HG03175 (cell line): ENCODE data around the gene SLC5A10.
"Not testable (repeated sequence)": the region's sequence is repeated elsewhere in the genome, so short reads cannot be mapped to it uniquely, and the experiment has no call there.

Experiments used
- ATAC-seq: cut with Tn5 transposase; IDR thresholded peaks from one replicate; pipeline ENCODE4 v1.9.1; 2021; ENCODE audit warnings: mild to moderate bottlenecking, moderate library complexity; ENCODE audit not compliant: unreplicated experiment

The SLC5A10 gene

GRCh38 chr17:18946536-18946935, 5.4 kb upstream of the SLC5A10 start:
- no peak for ATAC-seq

DNA sequence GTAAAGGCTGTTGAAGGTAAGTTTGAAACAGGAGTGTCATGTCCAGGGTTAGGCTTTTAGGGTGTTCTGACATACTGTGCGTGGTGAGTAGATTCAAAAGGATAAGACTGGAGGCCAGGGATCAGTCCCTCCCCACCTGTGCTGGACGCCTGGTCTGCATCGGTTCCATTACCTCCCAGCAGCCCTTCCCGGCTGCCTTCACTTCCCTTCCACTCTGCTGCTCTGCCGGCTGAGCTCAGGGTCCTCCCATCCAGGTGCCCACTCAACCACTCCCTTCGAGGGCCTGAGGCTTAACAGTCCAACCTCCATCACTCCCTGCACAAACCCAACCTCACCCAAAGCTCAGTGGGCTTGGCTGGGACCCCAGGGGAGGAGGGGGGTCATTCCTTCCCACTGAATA, 4.1 kb upstream of the SLC5A10 start:
- ATAC-seq: no peak

- ATAC-seq: no peak
Observed at GRCh38 chr17:18948476-18949006, 3.4 kb upstream of the SLC5A10 start.

GRCh38 chr17:18949566-18949965, 2.4 kb upstream of the SLC5A10 start:
- no peak for ATAC-seq

DNA sequence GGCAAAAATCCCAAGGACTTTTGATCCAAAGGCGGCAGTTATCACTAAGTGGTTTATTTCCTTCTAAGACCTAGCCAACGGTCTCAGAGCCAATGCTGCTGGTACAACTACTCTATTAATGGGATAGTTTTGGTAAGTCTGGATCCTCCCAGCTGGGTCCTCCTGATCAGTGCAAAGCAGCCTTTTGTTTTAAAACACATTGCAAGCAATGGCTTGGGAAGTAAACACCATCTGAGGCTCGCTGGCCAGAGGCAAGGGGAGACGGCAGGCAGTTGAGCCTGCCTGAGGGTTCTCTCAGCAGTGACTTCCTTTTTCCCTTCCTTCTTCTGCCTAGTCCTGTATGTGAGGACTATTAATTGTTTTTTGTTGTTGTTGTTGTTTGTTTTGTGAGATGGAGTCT, 1.6 kb upstream of the SLC5A10 start:
- ATAC-seq: no peak

DNA sequence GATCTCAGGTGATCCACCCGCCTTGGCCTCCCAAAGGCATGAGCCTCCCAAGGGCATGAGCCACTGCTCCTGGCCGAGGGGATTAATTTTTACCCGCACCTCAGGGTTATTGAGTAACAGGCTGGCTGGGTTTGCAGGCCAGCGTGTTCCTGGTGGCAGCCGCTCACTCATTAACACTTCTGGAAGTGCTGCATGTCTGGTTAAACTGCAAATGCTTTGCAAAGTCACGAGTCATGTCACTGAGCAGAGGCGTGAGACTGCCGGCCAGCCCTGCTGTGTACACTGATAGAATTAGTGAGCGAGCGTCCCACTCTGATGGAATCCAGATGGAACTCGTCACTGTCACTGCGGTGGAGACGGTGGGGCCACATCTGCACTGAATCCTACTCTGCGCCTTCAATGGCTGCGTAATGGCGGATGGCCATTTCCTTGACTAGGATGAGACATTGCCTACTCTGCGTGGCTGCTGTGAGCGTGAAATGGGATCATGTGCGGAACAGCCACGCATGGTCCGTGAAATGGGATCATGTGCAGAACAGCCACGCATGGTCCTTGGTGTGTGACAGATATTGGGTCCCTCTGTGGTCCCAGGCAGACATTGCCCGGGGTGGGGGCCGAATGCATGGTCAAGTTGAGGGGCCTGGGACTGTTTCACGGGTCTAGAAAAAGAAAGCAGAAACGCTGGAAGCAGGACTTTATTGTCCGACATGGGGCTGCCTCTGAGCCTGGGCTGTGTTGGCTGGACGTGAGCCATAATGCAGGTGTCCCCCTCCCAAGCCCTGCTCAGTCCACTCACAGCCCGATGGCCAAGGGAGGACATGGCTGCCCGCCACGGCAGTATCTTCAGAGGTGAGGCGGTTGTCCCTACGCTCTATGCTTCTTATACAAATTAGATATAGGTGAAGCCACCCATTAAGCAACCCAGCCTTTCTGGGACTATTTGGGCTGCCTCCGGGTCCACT, 740 bp upstream of the SLC5A10 start:
- no peak for ATAC-seq

DNA sequence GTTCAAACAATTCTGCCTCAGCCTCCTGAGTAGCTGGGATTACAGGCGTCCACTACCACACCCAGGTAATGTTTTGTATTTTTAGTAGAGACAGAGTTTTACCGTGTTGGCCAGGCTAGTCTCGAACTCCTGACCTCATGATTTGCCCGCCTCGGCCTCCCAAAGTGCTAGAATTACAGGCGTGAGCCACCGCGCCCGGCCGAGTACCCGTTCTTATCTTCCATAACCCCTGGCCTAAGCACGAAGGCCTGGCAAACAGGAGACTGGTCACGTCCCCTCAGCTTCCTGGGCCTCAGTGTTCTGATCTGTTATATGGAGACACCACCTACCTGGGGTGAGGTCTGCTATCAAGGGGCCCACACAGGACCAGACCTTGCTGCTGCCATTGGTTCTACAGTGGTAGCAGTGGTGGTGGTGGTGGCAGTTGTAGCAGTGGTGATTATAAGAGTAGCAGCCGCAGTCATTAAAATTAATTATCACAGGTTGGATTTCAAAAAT, 1.3 kb downstream of the SLC5A10 start:
- no peak for ATAC-seq

GRCh38 chr17:18954321-18954720, 2.4 kb downstream of the SLC5A10 start:
- ATAC-seq: no peak

DNA sequence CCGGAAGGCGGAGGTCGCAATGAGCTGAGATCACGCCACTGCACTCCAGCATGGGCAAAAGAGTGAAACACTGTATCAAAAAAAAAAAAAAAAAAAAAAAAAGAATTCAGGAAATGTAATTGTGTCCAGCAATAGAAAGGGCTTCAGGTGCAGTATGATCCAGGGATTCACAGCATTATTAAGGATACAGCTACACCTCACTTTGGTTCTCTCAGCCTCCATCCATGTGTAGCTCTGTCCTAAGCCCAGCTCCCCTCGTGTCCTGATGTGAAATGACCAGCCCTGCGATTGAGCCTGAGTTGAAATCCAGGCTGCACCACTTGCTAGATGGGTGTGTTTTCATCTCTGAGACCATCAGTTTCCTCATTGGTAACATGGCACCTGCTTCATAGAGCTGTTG, 3.0 kb downstream of the SLC5A10 start:
- no peak for ATAC-seq

DNA sequence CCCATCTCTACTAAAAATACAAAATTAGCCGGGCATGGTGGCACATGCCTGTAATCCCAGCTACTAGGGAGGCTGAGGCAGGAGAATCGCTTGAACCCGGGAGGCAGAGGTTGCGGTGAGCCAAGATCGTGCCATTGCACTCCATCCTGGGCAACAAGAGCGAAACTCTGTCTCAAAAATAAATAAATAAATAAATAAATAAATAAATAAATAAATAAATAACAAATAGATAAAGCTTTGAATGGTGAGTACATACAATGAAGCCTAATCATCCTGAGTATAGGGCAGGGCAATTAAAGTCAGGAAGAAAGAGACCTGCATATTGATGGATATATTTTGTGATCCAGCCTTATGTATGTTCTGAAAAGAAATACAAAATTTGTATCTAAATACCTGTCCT, 4.1 kb downstream of the SLC5A10 start:
- not testable (repeated sequence) for ATAC-seq

DNA sequence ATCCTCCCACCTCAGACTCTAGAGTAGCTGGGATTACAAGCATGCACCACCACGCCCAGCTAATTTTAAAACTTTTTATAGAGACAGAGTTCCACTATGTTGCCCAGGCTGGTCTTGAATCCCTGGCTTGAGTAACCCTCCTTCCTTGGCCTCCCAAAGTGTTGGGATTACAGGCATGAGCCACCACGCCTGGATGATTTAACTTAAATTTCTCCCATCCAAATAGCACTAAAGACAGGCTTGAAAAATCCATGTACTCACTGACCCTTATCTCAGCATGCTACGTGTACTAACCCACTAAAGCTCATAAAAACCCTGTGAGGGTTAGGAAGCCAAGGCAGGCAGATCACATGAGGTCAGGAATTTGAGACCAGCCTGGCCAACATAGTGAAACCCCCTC, 4.6 kb downstream of the SLC5A10 start:
- ATAC-seq: no peak

DNA sequence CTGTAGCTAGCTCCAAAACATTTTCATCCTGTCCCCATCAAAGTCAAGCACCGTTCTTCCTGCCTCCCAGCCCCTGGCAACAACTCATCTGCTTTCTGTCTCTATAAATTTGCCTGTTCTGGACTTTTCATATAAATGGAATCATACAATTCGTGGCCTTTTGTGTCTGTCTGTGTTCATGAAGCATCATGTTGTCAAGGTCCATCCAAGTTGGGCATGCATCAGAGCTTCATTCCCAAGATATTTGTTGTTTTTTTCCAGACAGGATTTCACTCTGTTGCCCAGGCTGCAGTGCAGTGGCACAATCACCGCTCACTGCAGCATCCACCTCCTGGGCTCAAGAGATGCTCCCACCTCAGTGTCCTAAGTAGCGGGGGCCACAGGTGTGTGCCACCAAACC, 5.9 kb downstream of the SLC5A10 start:
- ATAC-seq: no peak

DNA sequence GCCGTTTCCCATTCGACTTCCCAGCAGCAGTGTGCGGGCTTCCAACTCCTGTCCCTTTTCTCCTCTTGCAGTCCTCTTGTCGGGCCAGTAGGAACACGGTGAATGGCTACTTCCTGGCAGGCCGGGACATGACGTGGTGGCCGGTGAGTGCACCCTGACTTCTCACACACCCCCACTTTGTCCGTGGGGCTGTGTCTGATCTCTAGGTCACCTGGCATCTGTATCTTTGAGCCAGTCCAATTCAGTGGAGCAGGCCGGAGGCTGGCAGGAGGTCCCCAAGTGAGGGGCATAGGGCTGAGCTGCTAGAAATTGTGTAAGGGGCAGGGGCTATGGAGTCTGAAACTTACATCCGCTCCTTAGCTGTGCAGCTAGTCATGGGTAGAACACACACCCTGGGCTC, 6.6 kb downstream of the SLC5A10 start:
- no peak for ATAC-seq

- no peak for ATAC-seq
Observed at GRCh38 chr17:18959071-18959844, 7.3 kb downstream of the SLC5A10 start.

DNA sequence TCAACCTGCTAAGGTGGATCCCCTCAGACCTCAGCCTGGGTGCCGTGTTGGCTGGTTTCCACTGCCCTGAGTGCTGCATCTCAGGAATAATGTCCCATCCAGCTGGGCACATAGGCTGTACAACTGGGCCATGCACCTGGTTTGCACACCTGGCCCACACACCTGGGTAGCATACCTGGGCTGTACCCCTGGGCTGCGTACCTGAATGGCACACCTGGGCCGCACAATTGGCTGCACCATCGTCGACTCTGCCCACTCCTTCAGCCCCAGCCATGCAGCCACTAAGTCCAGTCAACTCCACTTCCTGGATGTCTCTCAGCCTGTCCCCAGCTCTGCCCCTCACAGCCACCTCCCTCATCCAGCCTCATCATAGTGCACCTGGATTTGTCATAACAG, 7.9 kb downstream of the SLC5A10 start:
- ATAC-seq: no peak

DNA sequence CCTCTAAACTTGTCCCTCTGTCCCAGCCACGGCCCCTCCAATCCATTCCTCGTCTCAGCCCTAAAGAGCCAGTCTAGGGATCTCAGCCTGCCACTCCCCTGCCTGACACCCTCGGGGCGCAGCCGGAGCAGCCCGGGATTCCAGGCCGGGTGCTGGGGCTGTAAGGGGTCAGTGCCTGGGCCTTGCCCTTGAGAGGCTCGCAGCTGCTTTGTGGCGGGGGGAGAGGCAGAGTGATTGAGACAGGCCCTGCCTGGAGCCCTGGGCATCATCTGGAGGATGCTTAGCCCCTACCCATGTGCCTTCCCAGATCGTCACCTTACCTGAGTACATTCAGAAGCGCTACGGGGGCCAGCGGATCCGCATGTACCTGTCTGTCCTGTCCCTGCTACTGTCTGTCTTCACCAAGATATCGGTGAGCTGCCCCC, 8.3 kb downstream of the SLC5A10 start:
- no peak for ATAC-seq

GRCh38 chr17:18960803-18961511, 9.0 kb downstream of the SLC5A10 start:
- peak; percentile 73 for ATAC-seq

DNA sequence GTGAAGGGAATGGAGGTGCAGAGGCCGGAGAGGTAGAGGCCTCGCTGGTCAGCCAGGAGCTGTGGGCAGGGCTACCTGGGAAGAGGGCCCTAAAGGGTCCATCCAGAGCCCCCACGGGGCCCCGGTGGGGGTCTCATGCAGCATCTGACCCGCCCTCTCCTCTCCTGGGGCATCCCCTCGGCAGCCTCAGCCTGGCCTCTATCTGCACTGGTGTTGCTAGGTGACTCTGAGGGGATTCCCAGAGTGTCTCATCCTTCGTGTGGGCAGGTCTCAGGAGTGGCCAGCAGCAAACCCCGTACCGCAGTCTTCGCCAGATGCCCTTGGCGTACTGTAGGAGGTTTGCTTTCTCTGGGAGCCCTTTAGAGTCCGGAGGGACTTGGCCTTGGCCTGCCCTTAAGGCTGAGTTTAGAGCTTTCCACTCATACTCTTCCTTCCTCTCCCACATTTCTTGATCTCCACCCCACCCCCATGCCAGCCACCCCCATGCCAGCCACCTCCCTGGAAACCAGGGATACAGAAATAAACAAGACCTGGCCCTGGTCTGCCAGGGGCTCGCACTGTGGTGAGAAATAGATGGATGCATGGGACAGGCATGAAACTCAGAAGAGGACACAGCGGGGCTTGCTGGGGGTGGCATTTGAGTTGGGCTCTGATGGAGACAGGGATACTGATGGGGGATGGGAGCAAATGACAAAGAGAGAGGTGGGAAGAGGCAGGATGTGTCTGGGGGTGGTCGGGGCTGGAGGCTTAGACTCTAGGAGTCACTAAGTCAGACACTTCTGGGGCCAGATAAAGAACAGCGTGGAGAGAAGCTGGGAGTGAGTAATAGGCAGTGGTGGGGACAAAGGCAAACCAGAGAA, 9.9 kb downstream of the SLC5A10 start:
- ATAC-seq: no peak

DNA sequence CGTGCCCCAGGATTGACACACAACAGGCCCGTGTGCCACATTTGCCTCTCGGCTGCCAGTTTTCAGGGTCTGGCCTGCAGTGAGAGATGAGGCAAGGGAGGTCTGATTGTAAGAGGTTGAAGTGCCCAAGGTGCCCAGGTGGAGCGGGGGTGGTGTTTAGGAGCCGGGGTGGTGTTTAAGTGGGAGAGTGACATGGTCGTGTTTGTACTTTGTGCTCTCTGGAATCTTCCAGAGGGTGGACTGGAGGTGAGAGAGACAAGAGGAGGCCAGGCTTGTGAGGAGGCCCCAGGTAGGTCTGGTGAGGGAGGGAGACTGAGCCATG, 10.5 kb downstream of the SLC5A10 start:
- ATAC-seq: no peak
